Fibroblast of skin of left quadriceps (primary cell): ENCODE results near the gene CLCN6.

ENCODE experiments used
- DNase-seq, 2 experiments: peaks; one replicate each; pipeline ENCODE4 v3.0.0-alpha.2; 2013; ENCODE audit warnings: low read depth in 2 of 2

Gene CLCN6

GRCh38 chr1:11825131-11825530 is 19.1 kb downstream of the CLCN6 start:
- no peak for DNase-seq

- no peak for DNase-seq
Measured at GRCh38 chr1:11826946-11827345, 21.0 kb downstream of the CLCN6 start.

DNA sequence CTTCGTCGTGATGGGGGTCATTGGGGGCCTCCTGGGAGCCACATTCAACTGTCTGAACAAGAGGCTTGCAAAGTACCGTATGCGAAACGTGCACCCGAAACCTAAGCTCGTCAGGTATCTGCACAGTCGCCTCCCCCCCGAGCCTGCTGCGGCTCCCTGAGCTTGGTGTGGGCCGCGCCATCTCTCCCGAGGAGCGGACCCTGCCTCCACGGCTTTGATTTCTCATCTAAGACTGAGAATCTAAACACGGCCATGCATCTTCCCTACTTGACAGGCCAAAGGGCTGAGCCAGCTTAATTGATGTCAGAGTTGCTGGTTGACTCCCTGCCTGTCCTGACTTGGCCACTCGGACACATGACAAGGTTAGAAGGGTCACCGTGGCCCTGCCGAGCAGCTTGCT is 22.5 kb downstream of the CLCN6 start:
- no peak for DNase-seq

DNA sequence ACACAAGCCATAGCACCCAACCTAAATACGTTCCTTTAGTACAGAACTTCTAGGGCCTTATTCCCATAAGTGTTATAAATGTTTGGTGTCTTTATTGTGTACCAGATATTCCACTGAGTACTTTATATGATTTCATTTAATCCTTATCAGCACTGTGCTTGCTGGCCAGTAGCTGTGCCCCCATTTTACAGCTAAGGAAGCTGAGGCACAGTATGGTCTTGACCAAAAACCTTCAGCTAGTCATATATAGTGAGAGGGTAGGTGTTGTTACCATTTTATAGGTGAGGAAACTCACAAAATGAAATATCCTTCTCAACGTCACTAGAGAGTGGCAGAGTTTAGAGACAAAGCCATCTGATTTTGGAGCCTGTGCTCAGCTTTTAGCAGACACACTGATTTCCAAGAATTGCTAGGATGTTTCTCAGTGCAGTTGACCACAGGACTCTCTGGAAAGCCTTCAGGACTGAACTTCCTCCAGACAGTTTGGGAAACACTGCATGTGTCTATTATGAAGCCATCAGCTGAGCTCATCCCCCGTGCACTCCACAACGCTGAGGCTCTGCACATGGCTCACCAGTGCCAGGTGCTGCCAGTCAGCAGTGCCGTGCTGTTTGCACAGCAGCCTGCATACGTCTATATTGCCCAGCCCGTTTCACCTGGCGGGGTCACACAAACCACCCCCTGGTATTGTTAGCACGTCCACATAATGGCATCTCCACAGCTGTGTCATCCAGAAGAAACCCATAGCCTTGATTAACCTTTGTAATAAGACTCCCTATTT is 26.1 kb downstream of the CLCN6 start:
- no peak for DNase-seq

DNA sequence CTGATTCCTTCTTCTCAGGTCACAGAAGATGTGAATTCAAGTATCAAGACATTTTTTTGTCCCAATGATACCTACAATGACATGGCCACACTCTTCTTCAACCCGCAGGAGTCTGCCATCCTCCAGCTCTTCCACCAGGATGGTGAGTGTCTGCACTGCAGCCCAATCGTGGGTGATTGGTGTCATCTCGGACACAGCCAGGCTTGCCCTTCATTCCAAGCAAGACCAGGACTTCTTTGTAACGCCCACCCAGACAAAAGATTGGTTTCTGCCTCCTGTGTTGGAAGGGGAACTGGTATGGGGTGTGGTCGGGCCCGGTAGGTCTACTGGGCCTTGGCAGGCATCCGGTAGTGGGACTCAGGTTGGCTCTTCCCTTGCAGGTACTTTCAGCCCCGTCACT is 27.5 kb downstream of the CLCN6 start:
- DNase-seq, result no peak

- no peak for DNase-seq
Measured at GRCh38 chr1:11833900-11834299, 27.9 kb downstream of the CLCN6 start.

DNA sequence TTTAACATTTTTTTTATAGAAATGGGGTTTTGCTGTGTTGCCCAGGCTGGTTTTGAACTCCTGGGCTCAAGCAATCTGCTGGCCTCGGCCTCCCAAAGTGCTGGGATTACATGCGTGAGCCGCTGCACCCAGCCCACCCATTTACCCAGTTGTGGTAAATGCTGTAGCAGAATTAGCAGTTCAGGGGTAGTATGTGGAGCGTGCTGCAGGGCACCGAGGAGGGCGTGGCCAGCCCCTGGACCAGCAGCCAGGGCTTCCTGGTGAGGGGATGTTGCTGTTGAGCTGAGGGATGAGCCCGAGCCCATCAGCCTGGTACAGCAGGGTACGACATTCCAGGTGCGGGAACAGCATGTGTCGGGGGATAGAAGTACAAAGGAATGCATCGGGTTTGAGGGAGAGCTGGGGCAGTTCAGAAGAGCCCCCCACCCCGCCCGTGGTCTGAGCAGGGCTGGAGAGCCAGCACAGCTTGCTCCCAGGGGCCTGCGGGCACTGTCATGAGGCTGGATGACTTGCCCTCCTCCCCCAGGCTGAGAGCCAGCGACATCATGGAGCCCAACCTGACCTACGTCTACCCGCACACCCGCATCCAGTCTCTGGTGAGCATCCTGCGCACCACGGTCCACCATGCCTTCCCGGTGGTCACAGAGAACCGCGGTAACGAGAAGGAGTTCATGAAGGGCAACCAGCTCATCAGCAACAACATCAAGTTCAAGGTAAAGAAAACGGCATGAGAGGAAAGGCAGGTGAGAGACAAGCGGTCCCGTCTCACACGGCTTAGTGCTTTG is 29.6 kb downstream of the CLCN6 start:
- DNase-seq, result no peak

- no peak for DNase-seq
Measured at GRCh38 chr1:11836955-11837766, 31.2 kb downstream of the CLCN6 start.

DNA sequence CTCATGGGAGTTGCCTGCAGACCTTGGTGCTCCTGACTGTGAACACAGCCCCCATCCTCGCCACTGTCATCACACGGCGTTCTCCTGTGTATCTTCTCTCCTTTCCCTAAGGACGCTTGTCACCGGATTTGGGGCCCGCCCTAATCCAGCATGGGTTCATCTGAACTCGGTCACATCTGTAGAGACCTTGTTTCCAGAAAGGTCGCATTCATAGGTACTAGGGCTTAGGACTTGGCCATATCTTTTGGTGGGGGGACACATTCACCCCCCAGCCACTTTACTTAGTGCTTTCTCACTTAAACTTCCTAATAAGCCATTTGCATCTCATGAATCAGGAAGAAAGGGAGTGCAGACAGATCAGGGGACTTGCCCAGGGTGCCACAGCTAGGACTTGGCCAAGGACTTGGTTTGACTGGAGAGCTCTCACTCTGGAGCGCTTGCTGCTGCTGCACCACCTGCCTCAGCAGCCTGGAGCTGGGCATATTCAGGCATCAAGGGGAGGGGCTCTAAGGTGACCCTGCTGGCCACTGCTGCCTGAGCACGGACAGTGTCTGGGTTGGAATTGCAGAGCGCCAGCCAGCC is 31.9 kb downstream of the CLCN6 start:
- no peak for DNase-seq

DNA sequence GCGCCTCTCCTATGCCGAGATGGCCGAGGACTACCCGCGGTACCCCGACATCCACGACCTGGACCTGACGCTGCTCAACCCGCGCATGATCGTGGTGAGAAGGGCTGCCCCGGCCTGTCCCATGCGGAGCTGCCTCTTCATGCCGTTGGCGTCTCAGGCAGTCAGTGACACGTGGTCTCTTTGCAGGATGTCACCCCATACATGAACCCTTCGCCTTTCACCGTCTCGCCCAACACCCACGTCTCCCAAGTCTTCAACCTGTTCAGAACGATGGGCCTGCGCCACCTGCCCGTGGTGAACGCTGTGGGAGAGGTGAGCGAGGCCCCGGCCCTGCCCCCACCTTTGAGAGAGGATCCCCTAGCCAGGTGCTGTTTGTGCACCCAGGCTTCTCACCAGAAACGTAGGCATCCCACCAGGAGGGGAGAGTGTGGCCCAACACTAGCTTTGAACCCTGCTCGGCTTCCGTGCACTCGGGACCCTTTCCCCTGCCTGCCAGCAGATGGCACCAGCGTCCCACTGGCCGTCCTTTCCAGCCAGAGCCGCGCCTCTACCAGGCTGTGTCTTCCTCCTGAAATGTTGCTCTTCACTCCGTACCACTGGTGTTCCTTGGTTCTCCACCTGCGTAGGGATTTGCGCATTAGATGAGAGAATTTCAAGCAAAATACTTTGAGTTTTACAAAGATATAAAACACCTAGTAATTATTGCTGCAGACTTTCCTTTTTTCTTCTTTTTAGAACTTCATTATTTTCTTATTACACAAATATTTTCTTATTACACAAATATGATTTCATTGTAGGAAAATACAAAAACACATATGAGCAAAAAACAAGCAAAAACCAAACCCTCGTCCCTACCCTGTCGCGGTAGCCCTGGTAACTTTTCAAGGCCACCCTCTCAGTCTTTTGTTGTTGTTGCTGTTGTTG is 32.6 kb downstream of the CLCN6 start:
- peak in 1 of 2 experiments; percentile 15 for DNase-seq

GRCh38 chr1:11839727-11840705 is 34.0 kb downstream of the CLCN6 start:
- DNase-seq, result no peak

- DNase-seq, result no peak
Measured at GRCh38 chr1:11841245-11842153, 35.5 kb downstream of the CLCN6 start.

GRCh38 chr1:11842154-11843041 is 36.4 kb downstream of the CLCN6 start:
- DNase-seq, result no peak

DNA sequence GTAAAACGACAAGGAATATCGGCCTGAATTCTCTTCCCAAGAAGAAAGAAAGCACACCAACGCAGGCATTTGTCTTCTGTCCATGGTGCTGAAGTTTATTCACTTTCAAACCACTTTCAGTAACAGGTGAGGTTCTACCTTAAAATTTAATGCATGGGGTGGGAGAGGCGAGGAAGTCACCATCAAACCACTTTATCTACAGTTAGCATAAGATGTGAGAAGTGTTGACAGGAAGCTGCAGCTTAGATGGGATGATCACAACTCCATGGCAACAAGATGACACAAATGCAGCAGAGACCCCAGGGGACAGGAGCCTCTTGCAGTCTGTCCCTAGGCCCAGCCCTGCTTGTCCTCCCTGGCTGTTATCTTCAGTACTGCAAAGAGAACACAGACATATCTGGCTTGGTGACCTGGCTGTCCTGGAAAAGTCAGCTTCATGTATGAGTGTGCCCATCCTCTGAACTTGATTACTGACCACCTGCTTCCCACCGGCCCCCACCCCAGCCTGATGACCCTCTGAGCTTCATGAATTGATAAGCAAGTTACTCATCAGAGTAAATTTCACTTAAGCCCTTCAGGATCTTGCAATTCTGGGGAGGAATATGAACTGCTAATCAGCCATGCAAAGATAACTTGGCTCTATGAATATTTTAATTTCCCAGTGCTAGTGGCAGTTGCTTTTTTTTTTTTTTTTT is 39.8 kb downstream of the CLCN6 start:
- no peak for DNase-seq

- DNase-seq, result no peak
Measured at GRCh38 chr1:11847667-11848372, 41.8 kb downstream of the CLCN6 start, which contains the start of gene NPPA. NPPA (minus strand) TSS chr1:11847783; CDS start chr1:11847684, 99 bp downstream.

DNA sequence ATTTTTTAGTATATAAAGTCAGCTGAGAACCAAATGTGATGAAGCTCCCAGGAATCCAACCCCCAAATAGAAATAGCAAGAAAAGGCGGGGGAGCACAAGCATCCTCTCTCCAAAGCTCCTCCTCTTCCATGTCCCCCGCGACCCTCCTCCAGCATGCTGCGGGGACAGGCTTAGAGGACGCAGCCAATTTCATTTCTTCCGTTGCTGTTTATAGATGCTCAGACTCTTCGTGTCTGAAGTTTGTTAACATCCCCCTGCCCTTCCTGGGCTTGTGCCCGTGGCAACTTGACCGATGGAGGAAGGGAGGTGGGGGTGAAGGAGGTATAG is 42.3 kb downstream of the CLCN6 start:
- DNase-seq, result no peak
